GM12874 (cell line): ENCODE measurements around the gene LRP1.

Experiments used
- TF ChIP-seq, protein P1 (sequence below): IDR thresholded peaks from 2 replicates; pipeline ENCODE4 v1.5.1; 2011; ENCODE audit warnings: low read depth, mild to moderate bottlenecking, control low read depth, low read length, moderate library complexity; ENCODE audit not compliant: insufficient read depth

Gene LRP1

DNA sequence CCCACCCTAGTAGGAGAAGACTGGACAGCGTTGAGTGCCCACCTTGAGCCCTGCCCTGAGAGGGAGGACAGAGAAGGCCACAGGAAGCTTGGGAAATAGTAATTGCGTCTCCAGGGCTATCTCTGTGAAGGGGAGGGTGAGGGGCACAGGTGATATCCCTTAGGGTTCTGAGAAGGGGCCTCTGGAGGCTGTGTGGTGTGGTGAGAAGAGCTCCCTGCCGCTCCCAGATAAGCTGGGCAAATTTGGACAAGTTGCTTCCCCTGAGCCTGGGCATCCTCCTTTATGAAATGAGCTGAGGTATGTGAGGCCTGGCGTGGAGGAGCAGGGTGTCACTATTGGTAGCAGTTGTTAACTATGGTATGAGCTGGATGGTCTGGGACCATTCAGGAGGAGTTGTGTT is 42.6 kb downstream of the LRP1 start:
- TF ChIP-seq, protein P1, sequence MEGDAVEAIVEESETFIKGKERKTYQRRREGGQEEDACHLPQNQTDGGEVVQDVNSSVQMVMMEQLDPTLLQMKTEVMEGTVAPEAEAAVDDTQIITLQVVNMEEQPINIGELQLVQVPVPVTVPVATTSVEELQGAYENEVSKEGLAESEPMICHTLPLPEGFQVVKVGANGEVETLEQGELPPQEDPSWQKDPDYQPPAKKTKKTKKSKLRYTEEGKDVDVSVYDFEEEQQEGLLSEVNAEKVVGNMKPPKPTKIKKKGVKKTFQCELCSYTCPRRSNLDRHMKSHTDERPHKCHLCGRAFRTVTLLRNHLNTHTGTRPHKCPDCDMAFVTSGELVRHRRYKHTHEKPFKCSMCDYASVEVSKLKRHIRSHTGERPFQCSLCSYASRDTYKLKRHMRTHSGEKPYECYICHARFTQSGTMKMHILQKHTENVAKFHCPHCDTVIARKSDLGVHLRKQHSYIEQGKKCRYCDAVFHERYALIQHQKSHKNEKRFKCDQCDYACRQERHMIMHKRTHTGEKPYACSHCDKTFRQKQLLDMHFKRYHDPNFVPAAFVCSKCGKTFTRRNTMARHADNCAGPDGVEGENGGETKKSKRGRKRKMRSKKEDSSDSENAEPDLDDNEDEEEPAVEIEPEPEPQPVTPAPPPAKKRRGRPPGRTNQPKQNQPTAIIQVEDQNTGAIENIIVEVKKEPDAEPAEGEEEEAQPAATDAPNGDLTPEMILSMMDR: no peak

DNA sequence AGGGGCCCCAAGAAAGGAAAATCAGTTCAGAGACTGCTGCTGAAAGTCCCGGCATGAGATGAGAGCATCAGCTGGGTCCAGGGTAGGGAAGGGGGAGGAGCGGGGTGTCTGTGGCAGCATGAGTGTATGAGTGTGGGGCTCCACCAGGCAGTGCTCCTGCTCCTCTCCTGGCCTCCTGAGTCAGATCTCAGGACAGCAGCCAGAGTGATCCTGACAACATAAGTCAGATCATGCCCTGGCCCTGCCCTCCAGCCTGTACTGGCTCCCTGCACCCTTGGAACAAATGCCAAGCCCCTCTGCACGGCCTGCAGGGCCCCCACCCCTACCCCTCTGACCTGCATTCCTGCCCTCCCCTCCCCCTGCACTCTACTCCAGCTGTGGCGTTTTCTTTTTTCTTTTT is 43.4 kb downstream of the LRP1 start:
- TF ChIP-seq, protein P1: no peak

DNA sequence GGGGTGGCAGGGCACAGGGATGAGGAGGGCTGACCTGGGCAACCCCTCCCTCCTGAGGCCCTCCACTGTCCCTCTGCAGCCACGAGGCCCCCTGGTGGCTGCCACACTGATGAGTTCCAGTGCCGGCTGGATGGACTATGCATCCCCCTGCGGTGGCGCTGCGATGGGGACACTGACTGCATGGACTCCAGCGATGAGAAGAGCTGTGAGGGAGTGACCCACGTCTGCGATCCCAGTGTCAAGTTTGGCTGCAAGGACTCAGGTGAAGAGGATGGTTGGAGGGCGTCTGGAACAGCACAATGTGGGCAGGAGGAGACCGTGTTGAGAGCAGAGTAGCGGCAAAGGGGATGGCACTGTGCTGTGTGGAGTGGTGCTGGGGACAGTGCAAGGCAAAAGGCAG is 44.8 kb downstream of the LRP1 start:
- TF ChIP-seq, protein P1: peak; percentile 74

DNA sequence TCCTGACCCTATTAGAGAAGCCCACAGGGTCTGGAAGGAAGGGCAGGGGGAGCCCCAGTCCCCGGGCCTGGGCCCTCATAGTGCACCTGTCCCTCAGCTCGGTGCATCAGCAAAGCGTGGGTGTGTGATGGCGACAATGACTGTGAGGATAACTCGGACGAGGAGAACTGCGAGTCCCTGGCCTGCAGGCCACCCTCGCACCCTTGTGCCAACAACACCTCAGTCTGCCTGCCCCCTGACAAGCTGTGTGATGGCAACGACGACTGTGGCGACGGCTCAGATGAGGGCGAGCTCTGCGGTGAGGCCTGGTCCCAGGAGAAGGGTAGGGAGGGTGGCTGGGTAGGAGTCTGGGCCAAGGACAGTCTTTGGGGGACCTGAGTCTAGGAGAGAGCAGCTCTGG is 45.4 kb downstream of the LRP1 start:
- TF ChIP-seq, protein P1: no peak

DNA sequence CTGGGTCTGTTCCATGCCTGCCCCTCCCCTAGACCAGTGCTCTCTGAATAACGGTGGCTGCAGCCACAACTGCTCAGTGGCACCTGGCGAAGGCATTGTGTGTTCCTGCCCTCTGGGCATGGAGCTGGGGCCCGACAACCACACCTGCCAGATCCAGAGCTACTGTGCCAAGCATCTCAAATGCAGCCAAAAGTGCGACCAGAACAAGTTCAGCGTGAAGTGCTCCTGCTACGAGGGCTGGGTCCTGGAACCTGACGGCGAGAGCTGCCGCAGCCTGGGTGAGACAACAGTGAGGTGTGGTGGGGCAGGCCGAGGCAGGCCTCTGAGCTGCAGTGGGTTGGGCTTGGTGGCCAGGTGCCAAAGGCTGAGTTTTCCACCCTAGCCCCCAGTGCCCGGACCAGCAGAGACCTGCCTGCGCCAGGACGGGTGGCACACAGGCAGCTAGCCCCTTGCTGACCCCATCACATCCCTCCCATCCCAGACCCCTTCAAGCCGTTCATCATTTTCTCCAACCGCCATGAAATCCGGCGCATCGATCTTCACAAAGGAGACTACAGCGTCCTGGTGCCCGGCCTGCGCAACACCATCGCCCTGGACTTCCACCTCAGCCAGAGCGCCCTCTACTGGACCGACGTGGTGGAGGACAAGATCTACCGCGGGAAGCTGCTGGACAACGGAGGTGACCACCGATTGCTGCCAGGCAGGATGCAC is 47.3 kb downstream of the LRP1 start:
- TF ChIP-seq, protein P1: peak; percentile 60

DNA sequence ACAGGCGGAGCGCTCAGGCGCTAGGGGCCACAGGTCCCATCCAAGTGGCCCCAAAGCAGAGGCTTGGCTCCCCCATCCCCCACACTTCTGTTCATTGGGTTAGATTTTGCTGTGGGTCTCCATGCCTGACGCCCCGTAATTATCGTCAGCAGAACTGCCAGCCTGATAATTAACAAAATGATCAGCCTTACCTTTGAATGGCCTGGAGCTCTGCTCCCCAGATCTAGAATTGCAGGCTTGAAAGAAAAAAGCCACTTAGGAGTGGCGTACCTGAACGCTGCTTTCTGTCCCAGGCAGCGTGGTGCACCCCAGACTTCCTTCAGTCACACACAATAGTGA is 47.8 kb downstream of the LRP1 start:
- TF ChIP-seq, protein P1: no peak

DNA sequence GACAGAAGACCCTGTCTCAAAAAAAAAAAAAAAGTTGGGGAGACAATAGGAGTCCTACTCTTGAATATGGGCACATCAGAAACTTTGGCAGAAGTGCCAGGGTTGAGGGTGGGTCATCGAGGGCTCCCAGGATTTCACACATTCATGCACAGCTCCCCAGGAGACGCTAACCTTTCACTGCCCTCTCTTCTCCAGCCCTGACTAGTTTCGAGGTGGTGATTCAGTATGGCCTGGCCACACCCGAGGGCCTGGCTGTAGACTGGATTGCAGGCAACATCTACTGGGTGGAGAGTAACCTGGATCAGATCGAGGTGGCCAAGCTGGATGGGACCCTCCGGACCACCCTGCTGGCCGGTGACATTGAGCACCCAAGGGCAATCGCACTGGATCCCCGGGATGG is 48.6 kb downstream of the LRP1 start:
- TF ChIP-seq, protein P1: no peak

DNA sequence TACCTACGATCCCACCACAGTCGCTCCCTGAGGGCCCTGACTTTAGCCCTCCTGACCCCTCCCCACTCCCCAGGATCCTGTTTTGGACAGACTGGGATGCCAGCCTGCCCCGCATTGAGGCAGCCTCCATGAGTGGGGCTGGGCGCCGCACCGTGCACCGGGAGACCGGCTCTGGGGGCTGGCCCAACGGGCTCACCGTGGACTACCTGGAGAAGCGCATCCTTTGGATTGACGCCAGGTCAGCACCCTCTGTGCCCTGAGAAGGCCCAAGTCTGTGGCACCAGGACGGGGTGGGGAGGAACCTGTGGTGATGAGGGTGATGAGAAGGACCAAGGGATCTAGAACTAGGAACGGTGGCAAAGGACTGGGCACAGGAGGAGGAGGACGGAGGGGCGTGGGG is 49.1 kb downstream of the LRP1 start:
- TF ChIP-seq, protein P1: no peak
